DND-41 (cell line): ENCODE measurements around the gene SEPTIN10.

ENCODE experiments used
- ATAC-seq: fragments of 200-7000 bp; cut with Tn5 transposase; 3 replicates; pipeline ENCODE4 v1.9.1; 2021; ENCODE audit warnings: low read depth; ENCODE audit not compliant: insufficient read depth
- DNase-seq: peaks from one replicate; pipeline ENCODE4 v3.0.0-alpha.2; 2020
- H2AFZ ChIP-seq: 2 replicates; pipeline ENCODE4 v1.6.0; 2012; ENCODE audit warnings: low read depth, low read length
- H3K27ac ChIP-seq: 2 replicates; pipeline ENCODE4 v1.5.1; 2012; ENCODE audit warnings: low read length, inconsistent platforms
- H3K27me3 ChIP-seq: fragments of 200-600 bp; sonication (generic); 2 replicates; pipeline ENCODE4 v1.6.0; 2012; ENCODE audit warnings: low read length, mild to moderate bottlenecking, inconsistent platforms; ENCODE audit not compliant: insufficient read depth, poor library complexity
- H3K36me3 ChIP-seq: 2 replicates; pipeline ENCODE4 v1.5.1; 2012; ENCODE audit warnings: low read length, inconsistent platforms; ENCODE audit not compliant: insufficient read depth
- H3K4me1 ChIP-seq: 2 replicates; pipeline ENCODE4 v1.5.1; 2012; ENCODE audit warnings: mild to moderate bottlenecking, low read length; ENCODE audit not compliant: insufficient read depth
- H3K4me2 ChIP-seq: 2 replicates; pipeline ENCODE4 v1.6.0; 2012; ENCODE audit warnings: mild to moderate bottlenecking, moderate library complexity, low read length, inconsistent platforms; ENCODE audit not compliant: insufficient read depth
- H3K4me3 ChIP-seq, 2 experiments: fragments of 200-600 bp in 1 of 2; shearing (Covaris generic) in 1 of 2; 2 replicates each; pipeline ENCODE4 v1.5.1; 2012 to 2016; ENCODE audit warnings: inconsistent platforms in 2 of 2, low read length in 2 of 2, mild to moderate bottlenecking in 2 of 2, low read depth in 1 of 2, moderate library complexity in 1 of 2
- H3K79me2 ChIP-seq: 2 replicates; pipeline ENCODE4 v1.6.0; 2012; ENCODE audit warnings: low read length, inconsistent platforms; ENCODE audit not compliant: insufficient read depth
- H3K9ac ChIP-seq: 2 replicates; pipeline ENCODE4 v1.6.0; 2012; ENCODE audit warnings: low read depth, mild to moderate bottlenecking, inconsistent platforms, low read length, moderate library complexity
- H3K9me3 ChIP-seq: 2 replicates; pipeline ENCODE4 v1.5.1; 2012; ENCODE audit warnings: low read length, moderate library complexity, mild to moderate bottlenecking, inconsistent platforms; ENCODE audit not compliant: insufficient read depth, severe bottlenecking
- H4K20me1 ChIP-seq: 2 replicates; pipeline ENCODE4 v1.6.0; 2012; ENCODE audit warnings: low read length; ENCODE audit not compliant: insufficient read depth
- EZH2 ChIP-seq: IDR thresholded peaks from 3 replicates; pipeline ENCODE4 v1.6.1; 2012; ENCODE audit warnings: borderline replicate concordance, low read depth, mild to moderate bottlenecking, moderate library complexity, low read length, inconsistent platforms; ENCODE audit not compliant: severe bottlenecking
- TF ChIP-seq, protein P1 (sequence below): IDR thresholded peaks from 2 replicates; pipeline ENCODE4 v1.5.1; 2012; ENCODE audit warnings: borderline replicate concordance, low read length, moderate library complexity, mild to moderate bottlenecking; ENCODE audit not compliant: poor library complexity, severe bottlenecking; ENCODE audit errors: extremely low read depth

The SEPTIN10 gene

DNA sequence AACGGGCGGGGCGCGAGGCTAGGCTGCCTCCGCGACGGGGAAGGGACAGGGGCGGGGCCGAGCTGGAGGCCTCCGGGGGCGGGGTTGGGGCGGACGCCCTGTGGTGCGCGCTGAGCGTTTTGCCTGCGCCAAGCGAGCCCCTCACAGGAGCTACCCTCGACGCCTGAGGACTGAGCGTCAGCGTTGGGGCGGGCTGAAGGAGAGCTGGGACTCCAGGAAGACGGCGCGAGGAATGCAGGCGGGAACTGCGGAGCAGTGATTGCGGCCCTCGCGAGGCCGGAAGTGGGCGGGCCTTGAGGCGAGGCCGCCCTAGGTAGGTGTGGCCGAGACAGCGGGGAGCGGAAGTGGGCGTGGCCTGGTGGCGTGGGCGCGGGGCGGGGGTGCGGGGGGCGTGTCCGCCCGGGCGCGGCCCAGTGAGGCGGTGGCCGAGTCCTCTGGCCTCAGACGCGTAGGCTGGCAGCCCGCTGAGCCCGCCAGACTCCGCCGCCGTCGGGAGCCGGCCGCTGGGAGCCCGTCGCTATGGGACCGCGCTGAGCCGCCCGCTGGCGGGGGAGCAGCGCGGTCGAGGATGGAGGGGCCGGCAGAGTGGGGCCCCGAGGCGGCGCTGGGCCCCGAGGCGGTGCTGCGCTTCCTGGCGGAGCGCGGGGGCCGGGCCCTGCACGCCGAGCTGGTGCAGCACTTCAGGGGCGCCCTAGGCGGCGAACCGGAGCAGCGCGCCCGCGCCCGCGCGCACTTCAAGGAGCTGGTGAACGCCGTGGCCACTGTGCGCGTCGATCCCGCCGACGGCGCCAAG lies at the start of gene SEPTIN10, which contains the start of gene SOWAHC:
TSS of gene SEPTIN10 (minus strand) at position 45 of the 793 bp plus-strand sequence. CDS start 139 bp downstream, outside the sequence.
TSS of gene SOWAHC (plus strand) at position 443 of the 793 bp plus-strand sequence. CDS start at position 569, 126 bp downstream.
- H3K4me3 ChIP-seq: no peak within 1 kb of the TSS
- TF ChIP-seq, protein P1, sequence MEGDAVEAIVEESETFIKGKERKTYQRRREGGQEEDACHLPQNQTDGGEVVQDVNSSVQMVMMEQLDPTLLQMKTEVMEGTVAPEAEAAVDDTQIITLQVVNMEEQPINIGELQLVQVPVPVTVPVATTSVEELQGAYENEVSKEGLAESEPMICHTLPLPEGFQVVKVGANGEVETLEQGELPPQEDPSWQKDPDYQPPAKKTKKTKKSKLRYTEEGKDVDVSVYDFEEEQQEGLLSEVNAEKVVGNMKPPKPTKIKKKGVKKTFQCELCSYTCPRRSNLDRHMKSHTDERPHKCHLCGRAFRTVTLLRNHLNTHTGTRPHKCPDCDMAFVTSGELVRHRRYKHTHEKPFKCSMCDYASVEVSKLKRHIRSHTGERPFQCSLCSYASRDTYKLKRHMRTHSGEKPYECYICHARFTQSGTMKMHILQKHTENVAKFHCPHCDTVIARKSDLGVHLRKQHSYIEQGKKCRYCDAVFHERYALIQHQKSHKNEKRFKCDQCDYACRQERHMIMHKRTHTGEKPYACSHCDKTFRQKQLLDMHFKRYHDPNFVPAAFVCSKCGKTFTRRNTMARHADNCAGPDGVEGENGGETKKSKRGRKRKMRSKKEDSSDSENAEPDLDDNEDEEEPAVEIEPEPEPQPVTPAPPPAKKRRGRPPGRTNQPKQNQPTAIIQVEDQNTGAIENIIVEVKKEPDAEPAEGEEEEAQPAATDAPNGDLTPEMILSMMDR: no peak
- TF ChIP-seq EZH2: no peak
- no peaks in the 10 kb centered on the region for H3K36me3 ChIP-seq
- H2AFZ ChIP-seq: no peak within 1 kb of the TSS
- H3K4me2 ChIP-seq: no peak within 1 kb of the TSS
- ATAC-seq (no peak), DNase-seq (no peak)
- H3K9me3 ChIP-seq: no peaks in the 10 kb centered on the region
- no peaks in the 10 kb centered on the region for H3K4me1 ChIP-seq
- H3K9ac ChIP-seq: no peak within 1 kb of the TSS
- H3K27ac ChIP-seq: no peak within 1 kb of the TSS
- peaks cover 7% of the 10 kb centered on the region for H3K27me3 ChIP-seq
- no peaks in the 10 kb centered on the region for H4K20me1 ChIP-seq
- no peaks in the 10 kb centered on the region for H3K79me2 ChIP-seq

DNA sequence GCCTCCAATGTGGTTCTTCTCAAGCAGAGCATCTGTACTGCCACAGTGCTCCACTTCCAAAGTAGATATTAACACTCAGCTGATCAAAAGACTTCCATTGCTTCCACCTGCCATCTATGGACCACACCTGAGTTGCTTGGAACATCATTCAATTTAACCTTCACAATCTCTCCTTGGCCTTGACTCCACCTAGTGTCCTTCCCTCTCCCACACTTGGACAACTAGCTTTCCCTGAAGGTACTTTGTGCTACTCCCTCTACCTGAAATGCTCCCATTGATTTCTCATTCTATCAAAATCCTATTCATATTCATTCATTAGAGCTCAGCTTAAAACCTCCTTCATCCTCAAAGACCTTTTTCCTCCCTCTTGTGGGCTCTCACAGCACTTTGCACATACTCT lies 49.1 kb upstream of the SEPTIN10 start:
- Histone ChIP-seq H3K36me3 (no peaks in the 10 kb centered on the region), H3K4me1 (no peaks in the 10 kb centered on the region), H2AFZ (no peak overlapping the region), H3K4me2 (no peak overlapping the region), H3K4me3 (no peak overlapping the region), H3K9ac (no peak overlapping the region), H4K20me1 (no peaks in the 10 kb centered on the region), H3K27ac (no peak overlapping the region), H3K79me2 (no peaks in the 10 kb centered on the region), H3K27me3 (peaks cover 4% of the 10 kb centered on the region), H3K9me3 (no peaks in the 10 kb centered on the region)
- no peak for ATAC-seq
- no peak for DNase-seq
- TF ChIP-seq, protein P1: peak; percentile 10
- TF ChIP-seq EZH2: no peak

DNA sequence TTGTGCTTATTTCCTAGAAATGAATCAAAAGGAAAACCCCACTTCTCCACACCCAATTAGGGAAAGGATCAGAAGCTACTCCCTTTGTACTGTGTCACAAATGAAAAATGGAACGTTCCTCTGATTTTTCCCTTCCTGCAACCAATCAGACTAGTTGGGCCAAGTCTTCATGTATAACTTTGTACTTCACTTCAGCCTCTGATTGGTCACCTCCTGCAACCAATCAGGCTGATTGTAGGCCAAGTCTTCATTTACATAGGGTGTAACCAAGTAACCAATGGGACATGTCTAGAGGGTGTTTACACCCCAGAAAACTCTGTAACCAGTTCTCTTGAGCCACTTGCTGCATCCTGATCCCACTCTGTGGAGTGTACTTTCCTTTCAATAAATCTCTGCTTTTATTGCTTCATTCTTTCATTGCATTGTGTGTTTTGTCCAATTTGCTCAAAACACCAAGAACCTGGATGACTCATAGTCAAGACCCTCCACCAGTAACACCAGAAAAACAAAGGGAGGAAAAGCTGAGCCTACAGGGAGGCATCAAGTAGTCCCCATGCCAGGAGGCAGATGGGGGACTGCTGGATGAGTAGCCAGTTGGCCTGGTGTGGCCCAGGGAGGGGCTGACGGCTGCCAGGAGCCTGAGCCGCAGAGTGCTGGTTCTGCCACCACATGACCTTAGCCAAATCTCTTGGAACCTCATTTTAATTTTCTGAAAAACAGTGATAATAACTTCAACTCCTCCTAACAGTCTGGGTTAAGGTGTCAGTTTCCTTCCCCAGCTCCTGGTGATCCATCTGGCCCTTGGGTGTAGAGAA lies 46.5 kb upstream of the SEPTIN10 start:
- TF ChIP-seq, protein P1: no peak
- TF ChIP-seq EZH2: no peak
- H3K27me3 ChIP-seq: peaks cover 4% of the 10 kb centered on the region
- H2AFZ ChIP-seq: no peak overlapping the region
- H3K79me2 ChIP-seq: no peaks in the 10 kb centered on the region
- H4K20me1 ChIP-seq: no peaks in the 10 kb centered on the region
- no peak for DNase-seq
- no peaks in the 10 kb centered on the region for H3K9me3 ChIP-seq
- ATAC-seq: no peak; the same call in 2 of the 3 replicates
- no peak overlapping the region for H3K4me3 ChIP-seq
- H3K36me3 ChIP-seq: no peaks in the 10 kb centered on the region
- H3K27ac ChIP-seq: no peak overlapping the region
- no peak overlapping the region for H3K4me2 ChIP-seq
- no peak overlapping the region for H3K9ac ChIP-seq
- H3K4me1 ChIP-seq: no peaks in the 10 kb centered on the region
